GM12872 (cell line): ENCODE measurements around the gene ALG12.

Experiments
- CTCF ChIP-seq: IDR thresholded peaks from 3 replicates; pipeline ENCODE4 v1.5.1; 2011; ENCODE audit warnings: low read depth, mild to moderate bottlenecking, low read length, moderate library complexity; ENCODE audit not compliant: insufficient read depth

Gene ALG12

GRCh38 chr22:49878206-49878605 is 40.0 kb downstream of the ALG12 start:
- TF ChIP-seq CTCF, result no peak

- TF ChIP-seq CTCF, result no peak
Observed at GRCh38 chr22:49877642-49878041, 40.6 kb downstream of the ALG12 start.

DNA sequence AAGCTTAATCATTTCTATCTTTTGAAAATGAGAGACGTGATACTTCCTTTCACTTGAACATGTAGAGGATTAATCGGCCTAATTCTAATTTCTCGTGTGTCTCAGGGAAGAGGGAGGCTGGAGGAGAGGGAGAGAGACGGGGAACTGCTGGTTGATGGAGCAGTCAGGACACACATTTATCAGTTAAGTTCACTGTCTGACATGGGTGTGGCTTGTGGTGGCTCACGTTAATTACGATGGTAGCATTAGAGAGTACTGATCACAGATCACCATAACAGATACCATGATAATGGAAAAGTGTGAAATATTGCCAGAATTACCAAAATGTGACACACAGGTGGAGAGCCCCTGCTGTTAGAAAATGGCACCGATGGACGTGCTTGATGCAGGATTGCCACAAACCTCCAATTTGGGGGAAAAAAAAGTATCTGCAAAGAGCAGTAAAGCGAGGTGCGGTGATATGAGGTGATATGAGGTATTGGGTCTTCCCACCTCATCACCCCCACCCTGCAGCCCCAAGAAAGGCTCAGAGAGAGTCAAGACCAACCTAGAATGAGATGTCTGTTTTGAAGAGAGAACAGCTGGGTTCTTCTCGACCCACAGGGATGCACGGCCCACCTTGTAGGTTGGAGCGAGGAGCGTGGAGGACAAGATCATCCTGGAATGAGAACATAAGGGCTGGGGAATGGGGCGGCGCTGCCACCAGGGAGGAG is 44.9 kb downstream of the ALG12 start:
- TF ChIP-seq CTCF, result no peak

GRCh38 chr22:49872347-49872746 is 45.9 kb downstream of the ALG12 start:
- no peak for TF ChIP-seq CTCF

DNA sequence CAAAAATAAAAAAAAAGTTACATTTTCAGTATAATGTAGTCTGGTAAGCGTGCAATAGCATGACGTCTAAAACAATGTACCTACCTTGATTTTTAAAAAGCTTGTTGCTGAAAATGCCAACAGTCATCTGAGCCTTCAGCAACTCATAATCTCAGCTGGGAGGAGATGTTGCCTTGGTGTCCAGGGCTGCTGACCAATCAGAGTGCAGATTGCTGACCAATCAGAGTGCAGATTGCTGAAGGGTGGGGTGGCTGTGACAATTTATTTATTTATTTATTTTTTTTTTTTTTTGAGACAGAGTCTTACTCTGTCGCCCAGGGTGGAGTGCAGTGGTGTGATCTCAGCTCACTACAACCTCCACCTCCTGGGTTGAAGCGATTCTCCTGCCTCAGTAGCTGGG is 46.8 kb downstream of the ALG12 start:
- no peak for TF ChIP-seq CTCF

DNA sequence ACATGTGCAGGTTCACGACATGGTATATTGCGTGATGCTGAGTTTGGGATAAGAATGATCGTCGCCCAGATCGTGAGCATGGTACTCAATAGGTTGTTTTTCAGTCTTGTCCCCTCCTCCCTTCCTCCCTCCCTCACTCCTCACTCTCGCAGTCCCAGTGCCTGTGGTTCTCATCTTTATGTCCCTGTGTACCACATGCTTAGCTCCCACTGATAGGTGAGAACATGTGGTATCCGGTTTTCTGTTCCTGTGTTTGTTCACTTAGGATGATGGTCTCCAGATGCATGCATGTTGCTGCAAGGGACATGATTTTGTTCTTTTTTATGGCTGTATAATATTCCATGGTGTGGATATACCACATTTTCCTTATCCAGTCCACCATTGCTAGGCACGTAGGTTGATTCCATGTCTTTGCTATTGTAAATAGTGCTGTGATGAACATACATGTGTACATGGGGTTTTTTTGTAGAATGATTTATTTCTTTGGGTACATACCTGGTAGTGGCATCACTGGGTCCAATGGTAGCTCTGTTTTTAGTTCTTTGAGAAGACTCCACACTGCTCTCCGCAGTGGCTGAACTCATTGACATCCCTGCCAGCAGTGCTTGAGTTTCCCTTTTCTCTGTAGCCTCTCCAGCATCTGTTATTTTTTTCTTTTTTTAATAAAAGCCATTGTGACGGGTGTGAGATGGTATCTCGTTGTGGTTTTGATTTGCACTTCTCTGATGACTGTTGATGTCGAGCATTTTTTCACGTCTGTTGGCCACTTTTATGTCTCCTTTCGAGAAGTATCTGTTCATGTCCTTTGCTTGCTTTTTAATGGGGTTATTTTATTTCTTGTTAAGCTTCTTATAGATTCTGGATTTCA is 48.2 kb downstream of the ALG12 start:
- TF ChIP-seq CTCF, result no peak

DNA sequence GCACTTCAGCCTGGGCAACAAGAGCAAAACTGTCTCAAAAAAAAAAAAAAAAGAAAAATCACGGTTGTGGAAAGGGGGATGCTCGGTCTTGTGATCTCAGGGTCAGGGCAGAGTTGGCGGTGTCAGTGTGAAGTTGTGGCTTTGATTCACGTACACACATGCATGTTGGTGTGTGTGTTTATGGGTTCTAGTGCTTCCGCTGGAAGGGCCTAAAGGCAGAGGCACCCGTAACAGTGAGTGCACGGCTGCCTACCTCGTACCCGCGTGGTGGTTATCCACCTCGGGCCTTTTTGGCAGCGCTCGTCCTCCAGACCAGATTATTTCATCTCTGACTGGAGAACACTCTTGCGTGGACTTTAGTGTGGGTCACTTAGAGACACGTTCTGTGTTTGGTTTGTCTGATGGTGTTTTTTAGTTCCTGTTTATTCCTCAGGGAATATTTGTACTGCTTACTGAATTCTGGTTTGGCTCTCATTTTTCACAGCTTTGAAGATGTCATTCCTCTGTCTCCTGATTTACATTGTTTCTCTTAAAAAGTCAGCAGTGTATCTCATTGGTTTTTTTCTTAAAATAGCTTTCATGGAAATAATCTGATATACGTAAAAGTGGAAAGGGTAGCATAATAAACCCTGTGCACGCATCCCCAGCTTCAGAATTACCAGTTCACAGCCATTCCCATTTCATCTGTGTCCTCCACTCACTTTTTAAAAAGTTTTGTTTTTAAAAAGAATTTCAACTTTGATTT is 49.0 kb downstream of the ALG12 start:
- no peak for TF ChIP-seq CTCF
